CD1c-positive myeloid dendritic cell (primary cell): ENCODE measurements around the gene RBFOX1.

Source experiments
- DNase-seq: peaks from one replicate; pipeline ENCODE4 v3.0.0-alpha.2; 2016; ENCODE audit errors: extremely low spot score

RBFOX1 gene

DNA sequence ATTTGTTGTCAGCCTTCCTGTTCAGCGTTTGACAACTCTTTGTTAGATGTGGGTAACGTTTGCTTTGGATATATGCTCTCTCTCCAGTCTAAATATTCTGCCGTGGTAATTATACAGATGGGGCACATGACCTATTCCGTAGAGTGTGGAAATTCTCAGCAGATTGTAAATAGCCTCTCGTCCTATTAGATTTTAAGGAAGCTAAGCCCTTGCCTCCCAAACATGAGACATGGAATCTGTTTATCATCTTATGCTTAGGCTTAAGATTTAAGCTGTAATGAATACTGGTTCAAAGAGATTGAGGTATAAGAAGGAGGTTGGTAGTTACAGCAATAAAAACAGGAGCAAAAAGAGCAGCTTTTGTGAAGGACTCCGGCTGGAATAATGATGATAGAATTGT lies 87.4 kb downstream of the RBFOX1 start:
- DNase-seq, result no peak

DNA sequence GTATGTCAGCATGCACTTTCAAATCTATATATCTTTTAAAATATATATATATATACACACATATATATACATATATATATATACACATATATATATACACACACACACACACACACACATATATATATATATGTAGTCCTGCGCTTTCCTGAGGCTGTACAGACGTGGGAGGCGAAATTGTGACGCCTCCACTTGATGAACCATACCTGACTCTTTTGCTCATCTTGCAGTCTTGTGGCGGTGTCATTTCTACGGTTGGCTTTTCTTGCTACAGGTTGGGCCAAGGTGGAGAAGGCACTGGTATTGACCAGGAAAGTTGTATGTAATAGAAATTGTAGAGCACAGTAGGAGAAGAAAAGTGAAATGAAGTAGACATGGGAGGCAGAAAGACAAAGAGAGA lies 88.2 kb downstream of the RBFOX1 start:
- no peak for DNase-seq

DNA sequence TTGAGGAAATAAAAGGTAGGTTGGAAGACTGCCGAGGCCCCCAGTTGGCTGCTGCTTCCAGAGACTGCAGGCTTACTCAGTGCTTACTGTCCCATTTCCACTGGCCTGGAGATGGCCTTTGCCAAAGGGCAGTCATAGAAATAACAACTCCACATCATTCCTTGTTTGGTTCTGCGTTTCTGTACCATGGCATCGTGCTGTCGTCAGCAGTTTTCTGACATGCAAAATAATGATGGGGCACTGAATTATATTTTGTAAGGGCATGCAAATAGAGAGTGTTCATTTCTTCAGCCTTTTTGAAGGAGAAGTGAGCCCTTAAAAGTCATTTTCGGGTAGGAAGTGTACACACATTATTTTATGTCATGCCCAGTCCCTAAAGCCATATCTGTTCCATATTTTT lies 88.9 kb downstream of the RBFOX1 start:
- no peak for DNase-seq

DNA sequence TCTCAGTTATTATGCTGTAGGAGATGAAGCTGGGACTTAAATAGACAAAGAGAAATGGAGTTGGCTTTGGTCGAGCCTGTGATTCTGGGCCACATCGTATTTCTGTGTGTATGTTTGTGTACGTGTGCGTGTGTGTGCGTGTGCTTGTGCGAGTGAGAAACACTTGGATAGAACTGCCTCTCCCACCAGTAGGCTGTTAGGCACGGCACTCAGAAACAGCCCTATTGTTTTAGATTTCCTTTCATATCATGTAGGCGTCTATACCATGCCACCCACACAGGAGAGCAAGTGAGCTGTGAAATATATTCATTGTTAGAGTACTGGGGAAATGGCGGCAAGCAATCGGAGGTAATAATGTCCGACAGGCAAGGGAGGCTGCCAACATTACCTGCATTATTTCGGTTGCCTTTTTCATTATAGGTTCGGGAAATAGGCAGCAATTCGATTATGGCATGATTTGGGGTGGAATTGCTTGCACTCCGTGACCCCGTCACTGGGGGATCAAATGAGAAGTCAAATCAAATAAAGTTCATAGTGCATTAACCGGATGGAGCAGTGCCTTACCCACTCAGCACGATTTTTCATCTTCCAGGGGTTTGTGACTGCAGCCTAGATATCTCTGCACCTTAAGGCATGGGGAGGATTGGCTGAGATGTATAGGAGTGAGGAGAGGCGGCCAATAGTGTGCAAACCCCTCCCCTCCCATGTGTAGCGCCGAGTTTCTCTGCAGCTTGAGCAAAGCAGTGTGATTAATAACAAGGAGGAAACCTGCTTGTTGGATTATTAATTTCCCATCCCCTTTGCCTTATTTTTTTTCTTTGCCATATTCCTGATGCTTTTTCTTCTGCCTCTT lies 89.6 kb downstream of the RBFOX1 start:
- no peak for DNase-seq

DNA sequence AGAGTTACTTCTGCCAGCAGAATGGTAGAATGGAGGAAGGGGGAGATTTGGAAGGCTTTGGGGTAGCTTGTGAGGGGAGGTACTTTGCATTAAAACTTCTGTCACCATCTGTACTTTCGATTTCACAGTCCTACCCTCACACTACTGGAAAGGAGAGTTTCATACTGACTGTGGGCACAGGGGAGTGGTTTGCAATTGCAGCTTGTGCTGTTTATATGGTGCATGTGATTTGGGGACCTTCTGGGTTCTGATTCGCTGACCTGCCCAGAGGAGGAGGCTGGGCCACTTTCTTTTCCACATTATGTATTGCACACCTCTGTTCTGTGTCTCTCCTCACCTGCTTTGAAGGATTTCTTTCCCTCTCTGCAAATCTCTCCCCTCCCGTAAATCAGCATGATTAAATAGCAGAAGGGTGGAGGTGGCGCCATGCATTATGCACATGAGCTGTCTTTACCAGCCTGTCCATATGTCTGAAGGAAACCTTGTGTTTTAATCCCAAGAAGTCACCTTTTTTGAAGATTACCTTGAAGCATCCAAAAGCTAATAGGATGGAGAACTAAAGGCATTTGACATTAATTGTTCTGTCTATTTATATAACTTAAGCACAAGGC lies 90.9 kb downstream of the RBFOX1 start:
- no peak for DNase-seq

DNA sequence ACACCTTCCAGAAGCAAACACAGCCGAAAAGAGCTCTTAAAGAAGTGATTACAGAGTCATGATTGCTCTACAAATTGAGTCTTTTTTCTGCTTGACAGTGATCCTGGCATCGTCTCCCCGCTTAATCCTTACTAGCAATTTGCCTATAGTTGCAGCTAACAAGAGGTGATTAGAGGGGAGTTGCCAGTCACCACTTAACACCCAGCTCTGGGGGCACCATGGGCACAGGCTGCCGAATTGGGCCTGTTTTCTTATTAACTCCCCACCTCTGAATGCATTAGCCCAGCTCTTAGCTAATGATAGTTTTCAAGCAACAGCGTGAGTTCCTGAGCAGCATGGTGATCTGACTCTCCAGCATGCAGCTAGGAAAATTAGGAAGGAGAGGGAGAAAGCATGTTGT lies 93.5 kb downstream of the RBFOX1 start:
- DNase-seq, result no peak

DNA sequence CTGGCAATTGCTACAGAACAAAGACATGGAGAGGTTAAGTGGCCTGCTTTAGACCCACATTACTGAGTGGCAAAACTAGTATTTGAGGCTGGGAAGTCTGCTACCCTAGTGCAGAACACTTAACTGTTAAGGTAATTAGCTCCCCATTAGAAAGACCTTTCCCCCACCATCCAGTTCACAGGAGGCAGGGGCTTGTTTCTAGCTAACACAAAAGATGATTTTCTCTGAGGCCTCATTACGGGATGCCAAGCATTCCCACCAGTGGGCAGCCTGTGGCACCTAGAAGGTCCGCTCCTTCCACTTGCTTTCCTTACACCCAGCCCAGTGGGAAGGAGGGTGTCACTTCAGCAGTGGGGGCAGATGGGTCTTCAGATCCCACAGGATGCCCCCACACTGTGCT lies 99.1 kb downstream of the RBFOX1 start:
- DNase-seq, result no peak

DNA sequence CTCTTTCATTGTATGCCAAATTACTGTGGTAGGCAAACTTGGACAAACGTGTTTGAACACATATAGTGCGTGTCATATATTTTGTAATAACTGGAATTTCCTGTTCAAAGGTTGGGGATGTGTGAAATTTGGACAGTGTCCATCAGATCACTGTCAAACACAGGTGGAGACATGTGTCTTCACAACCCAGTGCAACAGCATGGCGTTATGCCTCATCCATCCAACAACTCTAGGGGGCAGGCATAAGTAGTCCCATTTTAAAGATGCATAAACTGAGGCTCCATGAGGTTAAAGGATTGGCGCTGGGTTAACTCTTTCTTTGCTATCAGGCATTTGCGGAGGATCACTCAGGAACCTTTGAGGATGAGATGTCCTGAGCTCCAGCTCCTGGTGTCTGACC lies 103.7 kb downstream of the RBFOX1 start:
- no peak for DNase-seq

DNA sequence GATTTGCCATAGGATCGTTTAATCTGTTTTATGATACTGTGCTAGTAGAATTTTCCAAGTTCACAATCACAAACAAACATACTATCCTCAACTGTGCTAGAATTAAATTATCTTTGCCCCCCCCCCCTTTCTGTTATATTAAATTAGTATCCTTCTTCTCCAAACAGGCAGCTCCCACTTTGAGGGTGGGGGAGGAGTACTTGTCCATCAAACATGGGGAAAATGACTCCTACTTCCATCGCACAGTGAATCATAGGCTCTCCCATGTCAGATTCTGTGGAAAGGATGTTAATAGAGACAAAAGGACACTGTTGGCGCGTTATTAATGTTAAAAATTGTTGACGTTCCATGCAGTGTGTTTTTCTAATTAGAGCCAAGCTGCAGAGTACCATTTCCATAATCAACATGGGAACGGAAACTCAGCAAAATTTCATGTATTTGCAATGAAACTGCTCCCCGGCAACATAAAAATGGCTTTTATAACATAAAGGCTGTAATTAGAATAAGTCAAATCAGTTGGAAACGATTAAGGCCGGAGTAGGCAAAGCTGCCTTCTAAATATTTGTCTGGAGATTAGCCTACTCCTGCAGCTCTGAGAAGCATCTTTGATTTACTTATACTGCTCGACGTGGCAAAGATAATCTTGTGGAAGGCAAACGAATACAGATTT lies 104.6 kb downstream of the RBFOX1 start:
- no peak for DNase-seq

DNA sequence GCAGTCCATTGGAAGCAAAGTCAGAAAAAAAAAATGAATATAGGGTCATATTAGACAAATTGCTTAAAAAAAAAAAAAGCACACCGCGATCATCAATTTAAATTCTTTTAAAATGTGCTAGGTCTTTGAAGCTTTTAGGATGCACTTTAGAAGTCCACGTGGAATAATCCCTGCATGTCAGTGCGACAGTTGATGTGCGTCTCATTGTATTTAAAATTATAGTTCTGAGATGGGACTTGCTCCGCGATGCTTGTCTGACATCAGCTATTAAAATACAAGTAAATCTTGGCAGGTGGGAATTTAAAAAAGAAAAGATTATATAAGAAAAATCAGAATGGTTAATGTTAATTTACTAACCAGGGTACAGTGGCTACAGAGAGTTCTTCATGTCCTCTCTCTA lies 105.2 kb downstream of the RBFOX1 start:
- no peak for DNase-seq

DNA sequence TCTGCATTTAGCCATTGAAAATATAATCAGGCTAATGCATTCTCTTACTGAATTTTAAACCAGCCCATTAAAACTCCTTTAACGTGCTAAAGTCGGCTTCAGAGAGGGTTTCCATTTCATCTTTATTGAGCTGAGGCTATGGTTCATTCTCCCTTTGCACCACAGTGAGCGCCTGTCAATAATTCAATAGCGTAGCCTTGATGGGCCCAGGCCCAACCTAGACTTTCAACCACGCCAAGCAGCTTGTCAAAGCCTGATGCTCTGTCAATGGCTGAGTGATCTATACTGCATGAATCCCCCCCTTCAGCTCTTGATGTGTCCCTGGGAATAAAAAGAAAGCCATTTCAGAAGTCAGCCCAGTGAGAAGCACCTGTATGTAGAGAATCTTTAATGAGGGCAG lies 106.0 kb downstream of the RBFOX1 start:
- DNase-seq, result no peak

DNA sequence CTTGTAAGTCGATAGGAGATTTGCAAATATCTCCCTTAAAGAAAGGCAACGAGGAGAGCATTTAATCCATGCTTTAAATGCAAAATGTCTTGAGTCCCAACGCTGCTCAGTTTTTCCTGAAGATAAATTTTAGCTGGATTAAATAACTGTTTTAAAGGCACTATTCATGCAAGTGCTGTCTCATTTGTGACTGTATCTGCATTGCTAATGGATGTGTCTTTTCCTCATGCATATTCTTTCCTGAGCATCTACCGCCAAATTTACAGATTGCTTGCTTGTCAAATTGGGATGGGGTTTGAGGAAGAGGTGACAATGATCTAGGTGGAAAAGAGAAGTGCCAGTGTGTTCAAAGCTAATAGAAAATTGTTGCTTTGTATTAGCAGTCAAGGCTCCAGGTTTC lies 106.9 kb downstream of the RBFOX1 start:
- no peak for DNase-seq

DNA sequence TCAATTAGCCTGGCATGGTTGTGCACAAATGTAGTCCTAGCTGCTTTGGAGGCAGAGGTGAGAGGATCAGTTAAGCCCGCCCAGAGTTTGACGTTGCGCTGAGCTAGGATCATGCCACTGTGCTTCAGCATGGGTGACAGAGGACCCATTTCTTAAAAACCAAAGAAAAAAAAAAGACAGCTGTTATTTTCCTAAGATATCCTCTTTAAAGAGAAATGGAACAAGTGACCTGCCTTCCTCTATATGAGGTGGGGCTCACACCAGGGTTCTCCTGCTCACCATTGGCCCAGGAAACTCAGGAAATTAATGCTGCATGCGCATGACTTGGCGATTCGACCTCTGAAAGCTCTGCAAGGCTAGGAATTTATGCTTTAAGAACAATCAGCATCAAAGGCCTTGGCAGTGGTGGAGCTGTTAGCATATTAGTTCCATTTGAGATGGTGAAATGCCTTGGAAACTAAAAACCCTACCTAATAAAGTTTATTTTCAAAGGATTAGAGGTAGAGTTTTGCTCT lies 108.3 kb downstream of the RBFOX1 start:
- no peak for DNase-seq

DNA sequence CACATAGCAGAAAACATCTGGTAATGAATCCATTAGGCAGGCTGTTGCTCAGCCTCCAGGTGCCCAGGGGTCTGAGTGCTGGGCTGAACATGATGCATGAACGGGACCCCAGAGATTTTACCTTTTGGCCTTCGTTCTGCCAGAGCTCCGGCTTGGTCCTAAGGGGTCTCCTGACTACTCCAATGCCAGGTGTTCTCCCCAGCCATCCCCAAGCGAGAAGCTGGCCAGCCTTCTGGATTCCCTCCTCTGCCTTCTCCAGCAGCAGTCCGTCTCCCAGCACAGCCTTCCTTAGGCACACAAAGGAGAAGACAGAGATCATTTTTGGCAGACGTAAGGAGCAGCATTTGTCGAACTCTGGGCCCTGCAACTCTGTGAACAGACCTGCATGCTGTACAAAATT lies 109.4 kb downstream of the RBFOX1 start:
- no peak for DNase-seq

DNA sequence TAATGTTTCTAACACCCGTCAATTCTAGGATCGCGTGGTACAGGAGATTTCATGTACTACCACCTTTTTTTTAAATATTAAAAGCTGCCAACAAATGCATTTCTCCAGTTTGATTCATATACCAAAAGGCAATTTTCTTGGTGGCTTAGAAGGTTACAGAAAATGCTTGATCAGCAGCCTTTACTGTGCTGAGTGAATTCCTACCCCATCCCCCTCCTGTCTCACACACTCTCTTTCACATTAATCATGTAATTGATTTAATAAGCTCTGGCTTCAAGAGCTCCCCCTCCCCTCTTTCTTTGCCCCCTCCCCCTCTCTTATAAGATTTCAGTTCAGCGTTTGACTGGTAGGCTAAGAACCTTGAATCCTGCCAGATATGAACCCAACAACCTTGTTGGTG lies 110.5 kb downstream of the RBFOX1 start:
- no peak for DNase-seq

DNA sequence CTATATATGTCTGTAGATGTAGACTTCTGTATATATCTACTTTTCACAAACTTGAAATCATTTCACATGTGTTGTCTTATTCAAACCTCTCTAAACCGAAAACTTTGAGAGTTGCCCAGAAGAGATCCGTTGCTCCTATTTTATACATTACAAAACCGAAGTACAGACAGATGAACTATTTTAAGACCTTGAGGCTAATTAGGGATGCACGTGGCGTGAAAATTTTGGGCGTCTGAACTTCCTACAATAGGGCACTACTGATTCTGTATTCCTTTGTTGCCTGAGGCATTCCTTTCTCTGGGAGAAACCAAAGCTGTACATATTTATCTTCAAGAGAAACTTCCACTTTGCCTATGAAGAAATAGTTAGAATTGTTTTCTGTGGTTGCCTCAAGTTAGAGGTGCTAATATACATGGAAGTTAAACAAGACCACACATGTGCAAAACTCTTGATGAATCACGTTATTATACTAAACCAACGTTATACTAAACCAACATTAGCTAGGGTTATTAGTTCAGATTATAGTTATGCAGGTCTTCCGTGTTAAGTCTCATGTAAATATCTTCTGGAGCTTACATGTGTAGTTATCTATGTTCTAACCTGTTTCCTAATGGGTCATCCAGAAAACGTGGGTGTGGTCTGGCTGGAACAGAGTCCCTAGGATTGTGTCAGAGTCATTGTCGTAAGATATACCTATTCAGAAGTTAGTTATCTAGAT lies 111.2 kb downstream of the RBFOX1 start:
- no peak for DNase-seq

DNA sequence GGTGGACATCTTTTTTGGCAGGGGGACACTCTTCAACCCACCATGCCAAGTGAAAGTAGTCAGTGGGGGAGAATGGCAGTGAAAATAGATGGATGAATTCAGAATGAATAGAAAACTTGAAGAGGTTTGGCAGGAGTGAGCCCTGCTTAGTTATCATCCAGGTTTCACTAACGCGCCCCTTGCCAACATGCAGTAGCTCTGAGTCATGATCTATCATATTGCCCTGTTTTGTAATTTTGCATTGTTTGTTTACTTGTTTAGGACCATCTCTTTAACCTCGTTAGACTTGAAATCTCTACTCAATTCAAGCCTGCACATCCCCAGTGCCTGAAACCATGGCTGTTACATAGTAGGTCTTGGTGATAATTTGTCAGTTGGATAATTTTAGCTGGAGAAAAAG lies 116.7 kb downstream of the RBFOX1 start:
- DNase-seq, result no peak

DNA sequence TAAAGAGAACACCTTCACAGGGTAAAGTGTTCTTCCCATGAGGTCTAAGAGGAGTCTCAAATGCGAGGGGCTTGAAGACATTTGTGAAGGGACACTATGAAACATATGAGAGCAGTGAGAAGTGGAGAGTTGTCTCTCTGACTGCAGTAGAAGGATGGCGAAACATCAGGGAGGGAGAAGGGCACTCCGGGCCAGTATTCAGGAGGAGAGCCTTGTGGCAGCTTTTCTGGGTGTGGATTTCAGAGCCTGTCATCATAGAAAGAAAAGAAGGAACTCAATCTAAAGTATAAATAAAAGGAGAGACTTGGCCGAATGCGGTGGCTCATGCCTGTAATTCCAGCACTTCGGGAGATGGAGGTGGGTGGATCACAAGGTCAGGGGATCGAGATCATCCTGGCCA lies 117.2 kb downstream of the RBFOX1 start:
- no peak for DNase-seq

DNA sequence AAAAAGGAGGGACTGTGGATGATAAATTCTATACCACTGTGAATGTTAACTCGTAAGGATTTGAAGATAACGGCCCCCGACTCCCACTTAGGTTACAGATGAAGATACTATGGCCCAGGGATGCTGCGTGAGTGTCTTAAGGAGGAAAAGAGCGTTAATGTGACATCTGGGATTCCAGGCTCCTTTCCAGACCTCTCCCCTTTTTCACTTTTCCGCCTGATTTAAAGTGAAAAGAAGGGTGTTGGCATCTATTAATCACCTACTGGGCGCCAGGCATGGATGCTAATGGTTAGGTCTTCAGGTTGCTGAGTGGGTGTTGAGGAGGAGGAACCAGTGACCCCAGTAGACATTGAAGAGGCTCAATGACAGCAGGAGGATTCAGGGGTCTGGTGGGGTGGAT lies 117.8 kb downstream of the RBFOX1 start:
- DNase-seq, result no peak

DNA sequence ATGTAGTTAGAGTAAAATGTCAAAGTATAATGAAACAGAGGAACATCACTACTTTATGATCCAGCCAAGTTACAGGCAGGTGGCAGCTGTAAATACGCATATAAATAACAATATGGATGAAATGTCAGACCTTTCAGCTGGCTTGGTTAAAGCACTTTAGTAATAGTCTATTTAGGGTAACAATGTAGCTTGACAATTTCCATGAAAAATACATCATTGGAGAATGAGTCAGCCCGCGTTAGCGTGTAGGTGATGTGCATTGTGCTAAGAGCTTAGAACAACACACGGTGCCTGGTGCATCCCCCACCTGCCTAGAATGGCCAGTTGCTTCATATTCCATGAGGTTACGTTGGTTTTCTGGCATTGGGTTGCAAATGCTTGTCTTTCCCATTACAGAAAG lies 119.4 kb downstream of the RBFOX1 start:
- no peak for DNase-seq

DNA sequence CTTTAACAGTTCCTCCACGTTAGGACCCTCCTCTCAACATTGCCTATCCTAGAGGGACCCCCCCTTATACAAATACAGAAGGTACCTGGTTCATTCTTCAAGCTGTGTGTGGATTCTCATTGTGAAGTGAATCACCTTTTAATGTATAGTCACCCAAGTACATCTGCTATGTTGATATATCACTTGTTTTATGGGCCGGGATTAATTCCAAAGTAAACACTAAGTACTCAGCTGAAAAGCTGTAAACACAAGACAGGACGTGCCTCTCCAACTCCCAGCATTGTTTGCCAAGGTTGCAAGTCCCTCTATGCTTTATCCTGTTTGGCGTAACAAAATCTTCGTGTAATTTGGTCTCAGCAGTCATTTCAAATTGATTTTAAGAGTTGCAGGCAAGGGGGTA lies 123.6 kb downstream of the RBFOX1 start:
- no peak for DNase-seq

DNA sequence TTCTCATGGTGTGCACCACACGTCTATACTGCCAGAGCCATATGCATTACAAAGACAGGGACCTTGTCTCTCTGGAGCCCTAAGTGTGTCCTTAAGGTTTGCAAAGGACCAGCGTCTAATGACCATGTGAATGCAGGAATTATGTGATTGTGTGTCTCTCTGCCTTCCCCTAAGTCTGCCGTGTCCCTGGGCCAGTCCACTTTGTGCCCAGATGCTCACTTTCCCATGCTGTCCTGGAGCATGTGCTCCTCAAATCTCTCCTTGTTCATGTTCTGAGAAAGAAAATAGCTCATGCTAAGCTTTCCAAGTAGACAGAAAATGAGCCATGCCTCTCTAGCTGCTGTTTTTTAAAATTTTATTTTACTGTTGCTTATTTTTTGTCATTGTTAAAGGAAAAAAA lies 125.5 kb downstream of the RBFOX1 start:
- DNase-seq, result no peak
